Trophoblast cell (in vitro differentiated cells and primary cell): ENCODE results near the gene NLRC3.

ENCODE experiments used
- DNase-seq, 2 donors: peaks; one replicate each; pipeline ENCODE4 v3.0.0-alpha.2; 2016
- H2AFZ ChIP-seq: 2 replicates; pipeline ENCODE4 v1.6.1; 2013; ENCODE audit warnings: low read length, moderate library complexity, mild to moderate bottlenecking; ENCODE audit not compliant: insufficient read depth, poor library complexity
- H2AK5ac ChIP-seq: 2 replicates; pipeline ENCODE4 v1.6.1; 2013; ENCODE audit warnings: mild to moderate bottlenecking, low read length
- H2BK120ac ChIP-seq: 2 replicates; pipeline ENCODE4 v1.6.1; 2013; ENCODE audit warnings: low read length, mild to moderate bottlenecking, moderate library complexity; ENCODE audit not compliant: insufficient read depth, poor library complexity
- H2BK12ac ChIP-seq: 2 replicates; pipeline ENCODE4 v1.6.1; 2013; ENCODE audit warnings: mild to moderate bottlenecking, low read length, moderate library complexity
- H2BK5ac ChIP-seq: 2 replicates; pipeline ENCODE4 v1.6.1; 2013; ENCODE audit warnings: low read length, low read depth, moderate library complexity, mild to moderate bottlenecking; ENCODE audit not compliant: poor library complexity
- H3K14ac ChIP-seq: 2 replicates; pipeline ENCODE4 v1.6.1; 2013; ENCODE audit warnings: mild to moderate bottlenecking, low read length
- H3K18ac ChIP-seq: 2 replicates; pipeline ENCODE4 v1.6.1; 2013; ENCODE audit warnings: mild to moderate bottlenecking, low read length
- H3K23ac ChIP-seq: 2 replicates; pipeline ENCODE4 v1.6.1; 2013; ENCODE audit warnings: low read length
- H3K27ac ChIP-seq: 2 replicates; pipeline ENCODE4 v1.5.1; 2013; ENCODE audit warnings: low read depth, mild to moderate bottlenecking, inconsistent platforms, low read length, moderate library complexity
- H3K27me3 ChIP-seq: 2 replicates; pipeline ENCODE4 v1.6.1; 2013; ENCODE audit warnings: inconsistent platforms, mild to moderate bottlenecking, low read length, moderate library complexity; ENCODE audit not compliant: insufficient read depth
- H3K36me3 ChIP-seq, 2 experiments: 1 replicate in 1 of 2; 2 replicates in 1 of 2; pipeline ENCODE4 v1.6.1; 2013; ENCODE audit warnings: low read length in 2 of 2, mild to moderate bottlenecking in 2 of 2, moderate library complexity in 1 of 2; ENCODE audit not compliant: insufficient read depth in 2 of 2, control insufficient read depth in 1 of 2
- H3K4ac ChIP-seq: 2 replicates; pipeline ENCODE4 v1.6.1; 2013; ENCODE audit warnings: low read depth, mild to moderate bottlenecking, low read length, moderate library complexity
- H3K4me1 ChIP-seq, 2 experiments: 1 replicate in 1 of 2; 2 replicates in 1 of 2; pipeline ENCODE4 v1.6.1; 2013; ENCODE audit warnings: low read length in 2 of 2, mild to moderate bottlenecking in 2 of 2, moderate library complexity in 1 of 2; ENCODE audit not compliant: insufficient read depth in 2 of 2, control insufficient read depth in 1 of 2
- H3K4me2 ChIP-seq: 2 replicates; pipeline ENCODE4 v1.6.1; 2013; ENCODE audit warnings: inconsistent platforms, mild to moderate bottlenecking, low read length, moderate library complexity
- H3K4me3 ChIP-seq: 2 replicates; pipeline ENCODE4 v1.5.1; 2013; ENCODE audit warnings: mild to moderate bottlenecking, low read depth, low read length, inconsistent platforms
- H3K79me1 ChIP-seq: one replicate; pipeline ENCODE4 v1.6.1; 2013; ENCODE audit warnings: low read length
- H3K79me2 ChIP-seq: 2 replicates; pipeline ENCODE4 v1.6.1; 2013; ENCODE audit warnings: low read length, mild to moderate bottlenecking; ENCODE audit not compliant: control insufficient read depth, insufficient read depth, poor library complexity
- H3K9ac ChIP-seq: 2 replicates; pipeline ENCODE4 v1.6.1; 2013; ENCODE audit warnings: mild to moderate bottlenecking, low read length
- H3K9me3 ChIP-seq: 2 replicates; pipeline ENCODE4 v1.6.1; 2013; ENCODE audit warnings: low read depth, mild to moderate bottlenecking, control low read depth, inconsistent platforms, low read length; ENCODE audit not compliant: insufficient read depth
- H4K12ac ChIP-seq: 2 replicates; pipeline ENCODE4 v1.6.1; 2013; ENCODE audit warnings: low read depth, mild to moderate bottlenecking, low read length, moderate library complexity
- H4K8ac ChIP-seq: 2 replicates; pipeline ENCODE4 v1.6.1; 2013; ENCODE audit warnings: low read depth, mild to moderate bottlenecking, low read length, moderate library complexity
- H4K91ac ChIP-seq: one replicate; pipeline ENCODE4 v1.6.1; 2013; ENCODE audit warnings: low read depth, mild to moderate bottlenecking, low read length, moderate library complexity
- WGBS: extraction: QIAGEN DNeasy Blood & Tissue Kit; methylation state at CpG from one replicate; pipeline ENCODE4 v1.1.7; 2013; ENCODE audit warnings: missing lambda C conversion rate; ENCODE audit not compliant: insufficient read length, insufficient coverage; ENCODE audit errors: extremely low coverage; 5-methylcytosine and 5-hydroxymethylcytosine counted together

The NLRC3 gene

DNA sequence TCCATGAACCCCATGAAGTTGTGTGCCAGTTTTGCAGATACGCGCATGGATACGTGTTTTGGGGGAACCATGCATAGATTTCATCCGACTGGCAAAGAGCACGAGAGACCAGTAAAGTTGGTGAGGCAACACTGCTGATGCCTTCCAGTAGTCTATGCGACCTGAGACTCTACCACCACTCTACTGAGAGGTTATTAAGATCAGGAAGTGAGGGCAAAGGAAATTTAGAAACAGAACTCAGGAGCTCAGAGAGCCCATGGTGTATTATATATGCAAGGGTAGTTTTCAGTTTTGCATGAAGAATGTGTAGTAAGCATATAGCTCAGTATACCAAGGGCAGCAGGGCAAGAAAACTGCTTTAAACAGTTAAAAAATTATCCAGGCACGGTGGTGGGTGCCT is 30.0 kb upstream of the NLRC3 start:
- no peak overlapping the region for H3K9ac ChIP-seq
- H3K14ac ChIP-seq, result no peak overlapping the region
- no peak overlapping the region for H3K18ac ChIP-seq
- peaks cover 0 to 2% of the 10 kb centered on the region in 2 experiments for H3K4me1 ChIP-seq
- WGBS, result no CpG with 5 or more reads among the region's 7 CpGs
- H4K91ac ChIP-seq, result no peak overlapping the region
- no peak overlapping the region for H2BK120ac ChIP-seq
- no peaks in the 10 kb centered on the region for H3K27me3 ChIP-seq
- H3K23ac ChIP-seq, result no peak overlapping the region
- no peak overlapping the region for H3K4me2 ChIP-seq
- H3K4ac ChIP-seq, result no peak overlapping the region
- no peak overlapping the region for H4K12ac ChIP-seq
- H2AFZ ChIP-seq, result no peak overlapping the region
- no peak for DNase-seq
- peaks cover 16% of the 10 kb centered on the region in 2 experiments for H3K36me3 ChIP-seq
- H3K9me3 ChIP-seq, result peaks cover 2% of the 10 kb centered on the region
- peaks cover 8% of the 10 kb centered on the region for H3K79me2 ChIP-seq
- H3K27ac ChIP-seq, result no peak overlapping the region
- H3K4me3 ChIP-seq, result no peak overlapping the region
- H2AK5ac ChIP-seq, result no peak overlapping the region
- H4K8ac ChIP-seq, result no peak overlapping the region
- peaks cover 8% of the 10 kb centered on the region for H3K79me1 ChIP-seq
- H2BK5ac ChIP-seq, result no peak overlapping the region
- H2BK12ac ChIP-seq, result no peak overlapping the region

DNA sequence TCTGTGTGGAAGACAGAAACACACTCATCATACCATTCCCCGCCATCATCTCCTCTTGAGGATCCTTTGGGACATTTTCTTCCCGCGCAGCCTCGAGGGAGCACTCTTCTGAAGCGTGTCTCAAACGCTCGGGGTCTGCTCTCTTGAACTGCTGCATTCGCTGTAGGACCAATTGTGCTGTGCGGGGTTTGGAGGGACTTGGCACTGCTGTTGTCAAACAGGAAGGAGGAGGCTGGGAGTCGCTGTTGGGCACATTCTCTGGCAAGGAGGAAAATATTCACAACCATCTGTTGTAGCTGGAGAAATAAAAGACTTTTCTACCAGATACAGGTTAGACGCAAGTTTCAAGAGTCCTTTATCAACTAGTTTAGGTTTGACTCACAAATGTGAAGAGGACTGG is 29.2 kb upstream of the NLRC3 start:
- Histone ChIP-seq H4K8ac (no peak overlapping the region), H3K4me1 (peaks cover 0 to 2% of the 10 kb centered on the region in 2 experiments), H3K4ac (no peak overlapping the region), H2BK12ac (no peak overlapping the region), H3K79me2 (peaks cover 4% of the 10 kb centered on the region), H3K23ac (no peak overlapping the region), H2BK120ac (no peak overlapping the region), H2AK5ac (no peak overlapping the region), H3K79me1 (peaks cover 4% of the 10 kb centered on the region), H3K27me3 (no peaks in the 10 kb centered on the region), H2BK5ac (no peak overlapping the region), H3K27ac (no peak overlapping the region), H4K91ac (no peak overlapping the region), H4K12ac (no peak overlapping the region), H2AFZ (no peak overlapping the region), H3K4me2 (no peak overlapping the region), H3K18ac (no peak overlapping the region), H3K9ac (no peak overlapping the region), H3K36me3 (peaks cover 20 to 22% of the 10 kb centered on the region in 2 experiments), H3K4me3 (no peak overlapping the region), H3K14ac (no peak overlapping the region), H3K9me3 (peaks cover 2% of the 10 kb centered on the region)
- WGBS, result no CpG with 5 or more reads among the region's 11 CpGs
- DNase-seq, result no peak

DNA sequence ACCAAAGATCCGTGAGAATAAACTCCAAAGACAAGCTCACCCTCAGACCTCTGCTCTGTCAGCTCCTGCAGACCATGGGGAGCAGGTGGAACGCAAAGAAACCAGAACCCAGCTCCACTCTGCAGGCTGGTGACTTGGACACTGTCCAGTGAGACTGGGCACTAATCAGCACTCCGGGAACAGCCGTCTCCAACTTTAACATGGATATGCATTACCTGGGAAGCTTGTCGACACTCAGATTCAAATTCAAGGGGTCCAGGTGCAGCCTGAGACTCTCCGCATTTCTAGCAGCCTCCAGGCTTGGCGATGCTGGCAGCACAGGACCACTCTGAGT is 25.1 kb upstream of the NLRC3 start:
- Histone ChIP-seq H3K9ac (no peak overlapping the region), H4K91ac (no peak overlapping the region), H3K4ac (no peak overlapping the region), H4K8ac (no peak overlapping the region), H3K4me2 (no peak overlapping the region), H3K14ac (no peak overlapping the region), H3K27ac (no peak overlapping the region), H3K79me1 (no peaks in the 10 kb centered on the region), H2BK5ac (no peak overlapping the region), H3K9me3 (peaks cover 18% of the 10 kb centered on the region), H2BK12ac (no peak overlapping the region), H3K4me1 (no peaks in the 10 kb centered on the region), H3K18ac (no peak overlapping the region), H3K4me3 (no peak overlapping the region), H3K36me3 (peaks cover 44 to 51% of the 10 kb centered on the region in 2 experiments), H2AK5ac (no peak overlapping the region), H2BK120ac (no peak overlapping the region), H3K27me3 (no peaks in the 10 kb centered on the region), H3K79me2 (no peaks in the 10 kb centered on the region), H3K23ac (no peak overlapping the region), H2AFZ (no peak overlapping the region), H4K12ac (no peak overlapping the region)
- WGBS, result no CpG with 5 or more reads among the region's 7 CpGs
- DNase-seq, result no peak

DNA sequence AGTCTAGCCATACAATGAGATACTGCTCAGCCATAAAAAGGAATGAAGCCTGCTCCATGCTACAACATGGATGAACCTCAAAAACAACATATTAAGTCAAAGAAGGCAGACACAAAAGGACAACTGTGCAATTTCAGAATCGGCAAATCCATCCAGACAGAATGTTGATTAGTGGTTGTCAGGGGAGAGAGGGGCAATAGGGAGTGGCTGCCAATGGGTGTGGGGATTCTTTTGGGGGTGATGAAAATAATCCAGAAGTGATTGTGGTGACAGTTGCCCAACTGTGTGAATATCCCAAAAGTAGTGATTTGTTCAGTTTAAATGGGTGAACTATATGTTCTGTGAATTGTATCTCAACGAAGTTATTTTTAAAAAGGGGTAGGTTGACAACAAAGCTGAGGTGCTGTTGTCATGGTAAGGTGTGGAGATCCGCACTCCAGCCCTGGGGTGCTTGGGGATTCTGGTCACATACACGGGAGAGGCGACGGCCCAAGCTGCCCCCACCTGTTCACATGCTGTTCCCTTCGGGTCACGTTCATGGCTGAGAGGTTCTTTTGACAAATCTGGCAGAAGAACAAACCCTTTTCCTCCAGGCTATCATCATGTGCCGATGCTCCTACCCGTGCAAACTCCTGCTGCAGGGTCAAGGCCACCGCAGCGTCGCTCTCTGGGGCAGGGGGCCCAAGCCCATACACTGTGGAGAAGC is 24.6 kb upstream of the NLRC3 start:
- Histone ChIP-seq H3K18ac (no peak overlapping the region), H3K27me3 (no peaks in the 10 kb centered on the region), H2AK5ac (no peak overlapping the region), H3K9me3 (peaks cover 18% of the 10 kb centered on the region), H3K79me1 (no peaks in the 10 kb centered on the region), H3K36me3 (peaks cover 48 to 55% of the 10 kb centered on the region in 2 experiments), H3K4me3 (no peak overlapping the region), H4K12ac (no peak overlapping the region), H3K9ac (no peak overlapping the region), H3K79me2 (no peaks in the 10 kb centered on the region), H2BK12ac (no peak overlapping the region), H3K23ac (no peak overlapping the region), H3K27ac (no peak overlapping the region), H2BK5ac (no peak overlapping the region), H4K91ac (no peak overlapping the region), H3K4ac (no peak overlapping the region), H4K8ac (no peak overlapping the region), H2BK120ac (no peak overlapping the region), H2AFZ (no peak overlapping the region), H3K4me1 (no peaks in the 10 kb centered on the region), H3K14ac (no peak overlapping the region), H3K4me2 (no peak overlapping the region)
- no CpG with 5 or more reads among the region's 13 CpGs for WGBS
- DNase-seq, result no peak
